ENCODE data around the gene TXNRD2.

The TXNRD2 gene

GRCh38 chr22:19902245-19902715 is 39.3 kb downstream of the TXNRD2 start:
- peak; percentile 21 for DNase-seq

DNA sequence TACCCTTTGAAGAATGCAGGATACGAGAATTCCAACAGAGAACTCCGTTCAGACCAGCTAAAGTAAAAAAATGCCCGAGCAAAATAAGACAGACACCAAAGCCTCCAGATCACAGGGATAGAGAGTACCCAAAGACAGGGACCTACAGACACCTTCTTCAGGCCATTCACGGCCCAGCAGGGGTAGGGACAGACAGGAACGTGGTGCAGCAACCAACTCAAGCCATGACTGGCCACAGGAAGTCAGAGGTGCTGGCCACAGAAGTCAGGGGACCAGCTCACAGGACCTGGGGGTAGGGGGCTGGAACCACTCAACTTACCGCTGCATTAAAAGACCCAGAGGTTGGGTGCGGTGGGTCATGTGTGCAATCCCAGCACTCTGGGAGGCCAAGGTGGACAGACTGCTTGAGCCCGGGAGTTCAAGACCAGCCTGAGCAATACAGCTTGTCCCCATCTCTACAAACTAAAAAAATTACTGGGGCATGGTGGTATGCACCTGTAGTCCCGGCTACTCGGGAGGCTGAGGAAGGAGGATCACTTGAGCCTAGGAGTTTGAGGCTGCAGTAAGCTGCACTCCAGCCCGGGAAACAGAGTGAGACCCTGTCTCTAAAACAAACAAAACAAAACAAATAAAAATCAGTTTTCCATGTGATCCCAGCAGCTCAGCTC is 39.9 kb downstream of the TXNRD2 start:
- no peak for DNase-seq

DNA sequence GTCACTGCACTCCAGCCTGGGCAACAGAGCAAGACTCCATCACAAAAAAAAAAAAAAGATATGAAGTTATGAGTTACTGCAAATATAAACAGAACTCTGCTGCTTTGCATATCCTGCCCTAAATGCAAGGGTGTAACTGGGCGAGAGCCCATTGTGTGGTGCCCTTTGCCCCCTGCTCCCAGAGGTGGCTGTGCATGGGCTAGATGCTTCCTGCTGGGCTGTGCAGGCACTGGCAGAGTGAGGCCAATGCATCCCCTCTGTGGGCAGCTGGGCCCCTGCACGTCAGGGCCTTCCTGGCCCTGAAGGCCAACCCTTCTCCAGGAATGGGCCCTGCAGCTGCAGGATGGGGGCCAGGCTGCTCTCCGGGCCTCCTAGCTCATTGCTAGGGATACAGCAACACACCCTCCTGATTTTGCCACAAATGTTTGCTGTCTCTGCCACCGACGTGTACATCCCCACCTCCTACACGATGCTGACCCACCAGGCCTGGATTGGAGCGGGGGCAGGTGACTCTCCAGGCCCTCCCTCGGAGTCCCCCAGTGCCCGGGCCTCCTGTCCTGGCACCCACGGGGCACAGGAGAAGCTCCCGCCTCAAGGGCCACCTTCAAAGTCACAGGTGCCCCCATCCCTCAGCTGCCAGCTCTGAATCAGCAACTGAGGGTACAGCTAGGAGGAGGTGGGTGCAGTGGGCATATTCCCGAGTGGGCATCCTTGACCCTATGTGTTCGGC is 40.7 kb downstream of the TXNRD2 start:
- DNase-seq, result no peak

DNA sequence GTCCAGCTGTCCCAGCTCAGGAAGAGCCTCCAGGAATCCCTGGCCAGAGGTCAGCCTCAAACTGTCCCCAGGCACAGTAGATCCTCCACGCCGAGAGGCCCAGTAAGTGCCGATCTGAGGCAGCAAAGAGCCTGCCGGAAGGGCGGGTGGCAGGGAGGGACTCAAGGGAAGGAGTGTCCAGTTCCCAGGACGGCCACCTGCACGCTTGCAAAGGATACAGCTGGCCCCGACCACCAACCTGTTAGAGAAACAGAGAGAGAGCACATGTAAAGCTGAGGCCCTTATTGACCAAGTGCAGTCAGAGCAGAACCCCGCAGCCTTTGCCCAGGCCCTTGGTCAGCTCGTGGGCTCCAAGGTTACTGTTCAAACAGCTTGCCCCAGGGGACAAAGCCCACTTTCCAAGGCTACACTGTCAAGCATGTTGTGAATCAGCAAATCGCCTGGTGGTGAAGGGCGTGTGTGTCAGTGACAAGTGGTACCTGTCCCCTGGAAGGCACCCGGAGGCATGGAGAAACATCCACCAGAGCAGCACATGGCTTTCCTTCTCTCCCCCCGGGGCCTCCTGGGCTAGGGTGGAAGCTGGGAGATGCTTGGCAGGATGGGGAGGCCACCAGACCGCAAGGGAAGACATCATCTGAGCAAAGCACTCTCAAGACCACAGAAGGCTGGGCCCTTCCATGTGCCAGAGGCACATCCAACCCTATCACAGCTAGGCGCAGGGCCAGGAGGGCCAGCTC is 42.6 kb downstream of the TXNRD2 start:
- no peak for DNase-seq

DNA sequence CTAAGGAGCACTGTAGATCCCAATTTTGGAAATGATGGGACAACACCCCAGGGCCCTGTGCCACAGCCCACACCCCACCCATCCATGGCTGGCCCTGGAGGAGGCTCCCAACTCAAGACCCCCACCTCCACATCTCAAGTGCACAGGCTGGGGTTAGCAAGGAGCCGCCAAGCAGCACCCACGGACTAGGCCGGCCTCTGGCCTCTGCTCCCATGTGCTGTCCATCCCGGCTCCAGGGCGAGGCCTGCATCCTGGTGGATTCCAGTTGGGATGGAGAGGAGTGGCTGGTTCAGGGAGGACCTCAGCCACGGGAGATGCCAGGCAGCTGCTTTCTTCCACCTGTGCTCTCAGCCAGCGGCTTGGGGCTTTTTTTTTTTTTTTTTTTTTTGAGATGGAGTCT is 43.5 kb downstream of the TXNRD2 start:
- DNase-seq, result no peak

DNA sequence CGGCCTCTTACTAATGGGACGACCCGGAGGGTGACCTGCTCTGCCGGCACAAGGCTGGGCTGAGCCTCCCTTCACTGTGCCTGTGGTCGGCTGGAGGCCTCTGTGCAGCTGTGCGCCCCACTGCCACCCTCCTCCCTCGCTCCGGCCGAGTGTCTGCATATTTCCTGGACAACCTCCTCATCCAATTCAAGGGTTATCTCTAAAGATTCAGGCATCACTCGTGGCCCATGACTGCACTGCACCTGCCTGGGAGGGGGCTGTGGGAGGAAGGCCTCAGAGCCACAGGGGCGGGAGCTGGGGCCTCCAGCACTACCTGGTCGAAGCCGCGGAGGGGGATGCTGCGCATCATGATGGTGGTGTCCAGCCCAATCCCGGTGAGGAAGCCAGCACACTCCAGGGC is 43.9 kb downstream of the TXNRD2 start:
- no peak for DNase-seq

DNA sequence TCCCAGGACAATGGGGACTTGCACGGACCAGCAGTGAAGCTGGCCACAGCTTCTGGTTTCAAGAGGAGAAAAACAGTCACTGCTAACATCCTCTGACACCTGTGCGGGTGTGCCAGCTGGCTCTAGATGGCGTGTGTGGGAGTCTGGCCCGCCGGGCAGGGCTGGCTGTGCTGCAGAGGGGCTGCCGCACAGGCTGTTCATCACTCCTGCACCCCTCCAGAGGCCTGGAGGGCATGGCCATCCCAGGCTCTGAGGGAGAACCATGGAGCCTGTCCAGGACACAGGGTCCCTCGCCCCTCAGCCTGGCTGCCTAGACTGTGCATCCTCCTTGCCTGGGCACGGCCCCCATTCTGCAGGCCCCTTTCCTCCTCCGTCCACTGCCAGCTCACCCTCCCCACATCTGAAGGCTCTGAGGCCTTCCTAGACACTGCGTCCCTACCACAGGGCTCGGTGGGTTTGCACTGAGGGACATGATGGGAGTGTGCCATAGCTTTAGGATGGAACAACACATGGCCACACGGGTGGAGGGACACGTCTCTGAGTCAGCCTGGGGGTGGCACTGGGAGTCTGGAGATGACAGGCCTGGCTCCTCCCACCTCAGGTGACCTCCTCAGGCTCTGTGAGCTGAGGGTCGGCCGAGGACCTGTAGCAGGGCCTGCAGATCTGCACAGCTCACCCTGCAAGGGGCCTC is 44.8 kb downstream of the TXNRD2 start:
- DNase-seq, result no peak

GRCh38 chr22:19895160-19895849 is 46.3 kb downstream of the TXNRD2 start:
- DNase-seq, result no peak

- no peak for DNase-seq
These were observed 48.3 kb downstream of the TXNRD2 start for GRCh38 chr22:19893363-19893762.

DNA sequence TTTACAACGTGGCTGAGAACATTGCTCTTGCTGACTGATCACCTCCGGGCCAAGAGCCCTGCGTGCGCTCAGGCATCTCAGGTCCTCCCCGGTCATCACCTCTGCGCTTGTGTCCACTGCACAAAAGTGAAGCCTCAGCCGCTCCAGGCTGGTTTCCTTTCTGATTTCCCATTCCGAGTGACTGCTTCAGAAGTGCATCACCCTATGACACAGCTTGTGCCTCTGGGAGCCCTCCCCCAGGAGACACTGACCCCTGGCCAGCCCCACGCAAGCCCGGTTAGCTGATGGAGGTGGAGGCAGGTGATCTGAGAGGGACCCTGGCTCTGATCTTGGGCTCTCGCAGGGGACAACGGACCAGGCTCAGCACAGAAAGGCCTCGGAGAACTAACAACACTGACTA is 48.7 kb downstream of the TXNRD2 start:
- DNase-seq, result no peak

GRCh38 chr22:19892257-19892879 is 49.2 kb downstream of the TXNRD2 start:
- no peak for DNase-seq

GRCh38 chr22:19891317-19892256 is 50.0 kb downstream of the TXNRD2 start:
- DNase-seq, result peak; percentile 83

DNA sequence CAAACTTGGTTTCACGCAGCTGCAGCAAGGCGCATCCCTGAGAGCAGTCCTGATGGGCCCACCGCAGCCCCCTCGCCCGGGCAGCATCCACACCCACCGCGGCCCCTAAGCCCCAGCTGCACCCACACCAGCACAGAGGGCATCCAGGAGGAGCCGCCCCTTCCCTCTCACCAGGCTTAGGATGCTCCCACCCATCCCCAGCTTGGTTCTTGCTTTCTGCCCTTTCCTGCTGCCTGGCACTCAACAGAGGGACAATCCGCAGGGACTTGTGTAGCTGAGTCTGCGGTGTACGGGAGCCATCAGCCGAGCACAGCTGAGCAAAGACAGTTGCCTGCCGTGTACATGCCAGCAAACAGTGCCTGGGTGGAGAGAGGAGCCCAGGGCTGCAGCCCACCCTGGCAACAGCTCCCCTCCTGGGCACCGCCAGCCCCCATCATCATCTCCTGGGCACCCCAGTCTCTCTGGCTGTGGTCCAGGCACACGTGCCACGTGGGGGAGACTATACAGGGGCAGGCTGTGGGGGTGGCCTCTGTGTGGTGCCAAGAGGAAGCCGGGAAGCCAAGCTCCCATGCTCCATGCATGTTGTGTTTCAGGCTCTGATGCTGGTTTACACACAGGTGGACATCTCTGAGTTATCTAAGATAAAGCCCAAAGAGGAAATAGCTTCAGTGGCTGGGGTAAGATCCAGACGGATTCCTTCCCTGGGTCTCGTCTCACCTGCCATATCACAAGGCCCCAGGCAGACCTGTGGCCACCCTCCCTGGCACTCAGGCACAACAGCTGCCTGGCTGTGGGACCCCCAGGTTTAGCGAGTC is 50.9 kb downstream of the TXNRD2 start:
- DNase-seq, result no peak

GRCh38 chr22:19889951-19890350 is 51.7 kb downstream of the TXNRD2 start:
- no peak for DNase-seq

DNA sequence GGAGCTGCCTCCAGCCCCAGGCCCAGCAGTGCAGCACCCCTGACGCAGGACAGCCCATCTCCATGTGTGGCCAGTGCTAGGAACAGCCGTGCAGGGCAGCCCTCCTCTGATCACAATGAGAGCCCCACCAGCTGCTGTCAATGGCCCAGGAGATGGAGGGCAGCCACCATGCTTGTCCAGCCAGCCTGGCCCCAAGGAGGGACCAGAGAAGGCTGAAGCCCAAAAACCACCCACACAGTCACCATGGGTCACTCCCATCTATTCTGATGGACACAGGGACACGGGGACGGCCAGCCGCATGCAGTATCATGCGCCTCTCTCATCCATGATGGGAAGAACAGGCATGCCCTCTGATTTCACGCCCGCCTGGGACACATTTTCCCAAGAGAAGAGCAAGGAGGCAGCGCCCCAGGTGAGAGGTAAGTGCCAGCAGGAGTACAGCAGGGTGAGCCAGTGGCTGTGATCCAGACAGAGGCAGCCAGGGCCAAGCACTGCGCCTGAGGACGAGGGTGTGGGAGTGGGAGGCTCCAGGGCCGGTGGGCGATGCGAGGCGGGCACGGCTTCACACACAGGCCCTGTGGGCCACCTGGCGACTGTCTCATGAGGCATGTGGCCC is 53.4 kb downstream of the TXNRD2 start:
- DNase-seq, result no peak

- DNase-seq, result no peak
These were observed 54.2 kb downstream of the TXNRD2 start for GRCh38 chr22:19887256-19887985.

- DNase-seq, result peak; percentile 90
These were observed 54.9 kb downstream of the TXNRD2 start for GRCh38 chr22:19886605-19887255.

All from NCI-H2029 (cell line).